Loucy (cell line): ENCODE data around the gene PSG7.
A peak's percentile ranks its signal among the peaks of the same experiment; 100 is the strongest.
"Not testable (repeated sequence)": the region's sequence is repeated elsewhere in the genome, so short reads cannot be mapped to it uniquely, and the experiment has no call there.

Experiments
- H2AFZ ChIP-seq: fragments of 200-600 bp; sonication (generic); 2 replicates; pipeline ENCODE4 v1.6.0; 2016; ENCODE audit warnings: antibody characterized with exemption, mild to moderate bottlenecking, low read length, moderate library complexity
- H3F3A ChIP-seq: fragments of 200-600 bp; 2 replicates; pipeline ENCODE4 v1.6.0; 2016; ENCODE audit warnings: antibody characterized with exemption, low read depth, mild to moderate bottlenecking
- H3K27me3 ChIP-seq: fragments of 200-600 bp; sonication (generic); 2 replicates; pipeline ENCODE4 v1.6.1; 2014; ENCODE audit warnings: low read length, mild to moderate bottlenecking; ENCODE audit not compliant: insufficient read depth, poor library complexity, severe bottlenecking
- H3K36me3 ChIP-seq: fragments of 200-600 bp; sonication (generic); 2 replicates; pipeline ENCODE4 v1.6.1; 2016; ENCODE audit warnings: low read length; ENCODE audit not compliant: insufficient read depth
- H3K4me1 ChIP-seq: fragments of 200-600 bp; sonication (generic); 2 replicates; pipeline ENCODE4 v1.5.1; 2014; ENCODE audit warnings: low read length, mild to moderate bottlenecking; ENCODE audit not compliant: insufficient read depth, poor library complexity, severe bottlenecking
- H3K4me2 ChIP-seq: fragments of 200-600 bp; sonication (generic); 2 replicates; pipeline ENCODE4 v1.6.0; 2014; ENCODE audit warnings: antibody characterized with exemption, low read length, low read depth, mild to moderate bottlenecking; ENCODE audit not compliant: poor library complexity, severe bottlenecking
- H3K4me3 ChIP-seq: fragments of 200-600 bp; sonication (generic); 2 replicates; pipeline ENCODE4 v1.5.1; 2014; ENCODE audit warnings: low read length, mild to moderate bottlenecking, mixed read lengths; ENCODE audit not compliant: poor library complexity, severe bottlenecking
- H3K79me2 ChIP-seq: fragments of 200-600 bp; sonication (generic); 2 replicates; pipeline ENCODE4 v1.6.1; 2014; ENCODE audit warnings: low read length; ENCODE audit not compliant: insufficient read depth
- H3K9ac ChIP-seq: fragments of 200-600 bp; sonication (generic); 2 replicates; pipeline ENCODE4 v1.6.0; 2014; ENCODE audit warnings: mild to moderate bottlenecking, low read depth, low read length, moderate library complexity; ENCODE audit not compliant: poor library complexity, severe bottlenecking
- H3K9me2 ChIP-seq: fragments of 200-600 bp; sonication (generic); replicated peaks from 2 replicates; pipeline ENCODE4 v1.6.1; 2016; ENCODE audit warnings: low read depth, low read length, mixed read lengths
- H3K9me3 ChIP-seq: fragments of 200-600 bp; sonication (generic); 2 replicates; pipeline ENCODE4 v1.6.1; 2014; ENCODE audit warnings: mild to moderate bottlenecking, antibody characterized with exemption, low read length, low read depth; ENCODE audit not compliant: insufficient read depth
- H4K20me1 ChIP-seq: fragments of 200-600 bp; sonication (generic); 2 replicates; pipeline ENCODE4 v1.6.0; 2014; ENCODE audit warnings: antibody characterized with exemption, low read length, mild to moderate bottlenecking; ENCODE audit not compliant: insufficient read depth, poor library complexity, severe bottlenecking
- EZH2phosphoT487 ChIP-seq: fragments of 200-600 bp; IDR thresholded peaks from 2 replicates; pipeline ENCODE4 v1.6.1; 2018; ENCODE audit warnings: antibody characterized with exemption, mild to moderate bottlenecking, moderate library complexity, borderline replicate concordance
- TF ChIP-seq, protein P1 (sequence below): fragments of 200-600 bp; sonication (generic); conservative IDR thresholded peaks from 2 replicates; pipeline ENCODE4 v1.5.1; 2014; ENCODE audit warnings: mild to moderate bottlenecking, antibody characterized with exemption, low read length

The PSG7 gene

DNA sequence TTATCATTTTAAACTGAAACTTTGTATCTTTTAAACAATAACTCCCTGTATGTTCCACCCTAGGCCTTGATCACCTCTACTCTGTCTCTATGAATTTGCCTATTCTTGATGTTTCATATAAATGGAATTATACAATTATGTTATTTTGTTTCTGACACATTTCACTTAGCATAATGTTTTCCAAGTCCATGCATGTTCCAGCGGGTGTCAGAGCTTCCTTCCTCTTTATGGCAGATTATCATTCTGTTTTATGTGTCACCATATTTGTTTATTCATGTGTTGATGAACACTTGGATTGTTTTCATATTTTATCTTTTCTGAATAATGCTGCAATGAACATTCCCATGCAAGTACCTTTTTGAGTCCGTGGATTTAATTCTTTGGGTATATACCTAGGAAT lies 54.3 kb downstream of the PSG7 start:
- not testable (repeated sequence) for H3K4me1 ChIP-seq, H3F3A ChIP-seq, H3K4me2 ChIP-seq, H3K36me3 ChIP-seq, H3K9ac ChIP-seq, H3K4me3 ChIP-seq, H2AFZ ChIP-seq, H4K20me1 ChIP-seq, H3K9me2 ChIP-seq, H3K79me2 ChIP-seq, H3K27me3 ChIP-seq, H3K9me3 ChIP-seq

GRCh38 chr19:42882010-42882409 lies 55.0 kb downstream of the PSG7 start:
- not testable (repeated sequence) for H3K9me3 ChIP-seq, H4K20me1 ChIP-seq, H3F3A ChIP-seq, H3K4me1 ChIP-seq, H3K36me3 ChIP-seq, H3K79me2 ChIP-seq, H3K9ac ChIP-seq, H3K27me3 ChIP-seq, H3K4me2 ChIP-seq, H3K9me2 ChIP-seq, H2AFZ ChIP-seq, H3K4me3 ChIP-seq

DNA sequence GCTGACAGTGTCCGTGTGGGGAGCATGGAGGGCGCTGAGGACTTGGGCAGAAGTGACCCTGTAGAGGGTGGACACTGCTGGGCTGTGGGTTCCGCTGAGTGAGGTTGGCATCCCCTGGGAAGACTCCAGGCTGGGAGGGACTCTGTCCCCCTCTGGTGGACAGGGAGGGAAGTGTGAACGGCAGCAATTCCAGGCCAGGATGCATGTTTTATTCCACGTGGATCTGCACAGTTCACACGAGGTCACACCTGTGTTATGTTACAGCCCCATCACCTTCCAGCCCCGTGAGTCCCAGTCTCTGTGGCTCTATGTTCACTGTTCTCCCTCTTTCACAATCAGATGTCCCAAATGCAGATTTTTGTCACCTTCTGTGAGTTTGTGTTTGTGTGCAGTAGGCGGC lies 55.7 kb downstream of the PSG7 start:
- not testable (repeated sequence) for H3K4me3 ChIP-seq, H3K9ac ChIP-seq, H3K36me3 ChIP-seq, H3K4me2 ChIP-seq, H3F3A ChIP-seq, H2AFZ ChIP-seq, H3K27me3 ChIP-seq, H3K79me2 ChIP-seq, H3K9me2 ChIP-seq, H4K20me1 ChIP-seq, H3K4me1 ChIP-seq, H3K9me3 ChIP-seq
- TF ChIP-seq, protein P1, sequence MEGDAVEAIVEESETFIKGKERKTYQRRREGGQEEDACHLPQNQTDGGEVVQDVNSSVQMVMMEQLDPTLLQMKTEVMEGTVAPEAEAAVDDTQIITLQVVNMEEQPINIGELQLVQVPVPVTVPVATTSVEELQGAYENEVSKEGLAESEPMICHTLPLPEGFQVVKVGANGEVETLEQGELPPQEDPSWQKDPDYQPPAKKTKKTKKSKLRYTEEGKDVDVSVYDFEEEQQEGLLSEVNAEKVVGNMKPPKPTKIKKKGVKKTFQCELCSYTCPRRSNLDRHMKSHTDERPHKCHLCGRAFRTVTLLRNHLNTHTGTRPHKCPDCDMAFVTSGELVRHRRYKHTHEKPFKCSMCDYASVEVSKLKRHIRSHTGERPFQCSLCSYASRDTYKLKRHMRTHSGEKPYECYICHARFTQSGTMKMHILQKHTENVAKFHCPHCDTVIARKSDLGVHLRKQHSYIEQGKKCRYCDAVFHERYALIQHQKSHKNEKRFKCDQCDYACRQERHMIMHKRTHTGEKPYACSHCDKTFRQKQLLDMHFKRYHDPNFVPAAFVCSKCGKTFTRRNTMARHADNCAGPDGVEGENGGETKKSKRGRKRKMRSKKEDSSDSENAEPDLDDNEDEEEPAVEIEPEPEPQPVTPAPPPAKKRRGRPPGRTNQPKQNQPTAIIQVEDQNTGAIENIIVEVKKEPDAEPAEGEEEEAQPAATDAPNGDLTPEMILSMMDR, result peak; percentile 51

- not testable (repeated sequence) for H3K9ac ChIP-seq, H3K36me3 ChIP-seq, H3K79me2 ChIP-seq, H3K27me3 ChIP-seq, H3K4me3 ChIP-seq, H3K9me3 ChIP-seq, H4K20me1 ChIP-seq, H3F3A ChIP-seq, H3K9me2 ChIP-seq, H3K4me2 ChIP-seq, H3K4me1 ChIP-seq, H2AFZ ChIP-seq
Measured at GRCh38 chr19:42880621-42881020, 56.4 kb downstream of the PSG7 start.

DNA sequence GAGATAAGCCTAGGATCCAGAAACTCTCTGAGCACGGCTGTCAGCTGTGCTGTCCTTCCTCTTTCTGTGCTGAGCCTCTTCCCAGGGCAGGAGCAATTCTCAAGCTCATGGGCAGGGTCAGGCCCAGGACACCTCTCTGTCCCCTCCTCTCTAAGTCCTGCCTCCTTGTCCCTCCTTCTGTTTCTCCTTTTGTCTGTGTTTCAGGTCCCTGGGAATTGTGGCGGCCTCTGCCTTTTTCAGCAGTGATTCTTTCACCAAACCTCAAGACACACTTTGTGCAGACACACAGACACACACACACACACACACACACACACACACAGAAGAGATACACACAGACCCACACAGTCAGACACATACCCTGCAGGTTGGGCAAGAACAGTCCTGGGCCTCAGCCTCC lies 57.4 kb downstream of the PSG7 start, which contains the start of gene PSG1:
Gene PSG1 (minus strand): TSS at position 101 of the 400 bp plus-strand sequence. CDS start 132 bp downstream, outside the sequence.
- TF ChIP-seq EZH2phosphoT487, result no peak
- TF ChIP-seq, protein P1, result no peak
- Histone ChIP-seq H3K4me3 (no peak within 1 kb of the TSS), H3K9me3 (no peaks in the 10 kb centered on the region), H4K20me1 (no peaks in the 10 kb centered on the region), H2AFZ (no peak within 1 kb of the TSS), H3K4me1 (no peaks in the 10 kb centered on the region), H3K4me2 (no peak within 1 kb of the TSS), H3K36me3 (no peaks in the 10 kb centered on the region), H3K9me2 (no peaks in the 10 kb centered on the region), H3K27me3 (no peaks in the 10 kb centered on the region), H3F3A (no peaks in the 10 kb centered on the region), H3K79me2 (no peaks in the 10 kb centered on the region), H3K9ac (no peak within 1 kb of the TSS)

GRCh38 chr19:42876596-42876995 lies 60.4 kb downstream of the PSG7 start:
- H3K4me3 ChIP-seq, H3K4me2 ChIP-seq, H3K4me1 ChIP-seq, H2AFZ ChIP-seq, H3K9ac ChIP-seq, H3F3A ChIP-seq, H3K79me2 ChIP-seq, H3K27me3 ChIP-seq, H4K20me1 ChIP-seq, H3K9me2 ChIP-seq, H3K36me3 ChIP-seq, H3K9me3 ChIP-seq: not testable (repeated sequence)
